B cell (primary cell): ENCODE measurements around the gene GLG1.
"Not testable (repeated sequence)": the region's sequence is repeated elsewhere in the genome, so short reads cannot be mapped to it uniquely, and the experiment has no call there.

Experiments
- CTCF ChIP-seq: fragments of 200-600 bp; IDR thresholded peaks from one replicate; pipeline ENCODE4 v1.8.0; 2022; ENCODE audit warnings: antibody characterized with exemption, mild to moderate bottlenecking
- EZH2 ChIP-seq: IDR thresholded peaks from 2 replicates; pipeline ENCODE4 v1.6.1; 2012; ENCODE audit warnings: borderline replicate concordance, low read depth, mild to moderate bottlenecking, moderate library complexity, low read length; ENCODE audit not compliant: insufficient read depth, poor library complexity, severe bottlenecking

GRCh38 chr16:74409185-74409981 is 197.5 kb downstream of the GLG1 start:
- not testable (repeated sequence) for TF ChIP-seq CTCF, EZH2
